ENCODE measurements around the gene SMARCB1.
A peak's percentile ranks its signal among the peaks of the same experiment; 100 is the strongest.

The SMARCB1 gene

DNA sequence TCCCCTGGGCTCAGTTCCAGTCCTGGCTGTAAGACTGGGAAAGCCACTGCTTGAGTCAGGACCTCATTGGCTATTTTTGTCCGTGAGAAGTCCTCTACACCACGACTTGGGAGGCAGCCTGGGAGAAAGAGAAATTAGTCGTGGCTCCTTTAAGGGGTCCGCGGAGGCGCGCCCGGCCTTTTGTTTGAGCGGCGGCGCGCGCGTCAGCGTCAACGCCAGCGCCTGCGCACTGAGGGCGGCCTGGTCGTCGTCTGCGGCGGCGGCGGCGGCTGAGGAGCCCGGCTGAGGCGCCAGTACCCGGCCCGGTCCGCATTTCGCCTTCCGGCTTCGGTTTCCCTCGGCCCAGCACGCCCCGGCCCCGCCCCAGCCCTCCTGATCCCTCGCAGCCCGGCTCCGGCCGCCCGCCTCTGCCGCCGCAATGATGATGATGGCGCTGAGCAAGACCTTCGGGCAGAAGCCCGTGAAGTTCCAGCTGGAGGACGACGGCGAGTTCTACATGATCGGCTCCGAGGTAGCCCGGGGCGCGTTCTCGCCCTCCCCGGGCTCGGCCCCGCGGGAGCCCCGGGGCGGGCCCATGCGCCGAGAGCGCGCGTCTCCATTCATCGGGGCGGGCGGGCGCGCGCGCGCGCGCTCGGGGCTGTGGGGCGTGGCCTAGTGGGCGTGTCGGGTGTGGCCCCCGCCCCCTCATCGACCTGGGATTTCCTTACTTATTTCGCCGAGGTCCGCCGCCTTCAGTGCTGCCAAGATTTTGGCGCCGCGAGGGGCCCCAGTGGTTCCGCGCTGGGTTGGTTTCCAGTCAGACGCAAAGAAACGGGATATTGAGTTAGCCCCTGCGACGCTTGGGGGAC, at the start of gene SMARCB1:
SMARCB1 (plus strand) TSS at position 215 of the 848 bp plus-strand sequence; CDS start at position 419, 204 bp downstream.
- DNase-seq: peak; percentile 94

- DNase-seq: no peak
These were observed 49.1 kb upstream of the SMARCB1 start for GRCh38 chr22:23737696-23738095.

- DNase-seq: no peak
These were observed 44.1 kb upstream of the SMARCB1 start for GRCh38 chr22:23742505-23743264.

- DNase-seq: peak; percentile 90
These were observed 43.5 kb upstream of the SMARCB1 start for GRCh38 chr22:23743303-23743705.

DNA sequence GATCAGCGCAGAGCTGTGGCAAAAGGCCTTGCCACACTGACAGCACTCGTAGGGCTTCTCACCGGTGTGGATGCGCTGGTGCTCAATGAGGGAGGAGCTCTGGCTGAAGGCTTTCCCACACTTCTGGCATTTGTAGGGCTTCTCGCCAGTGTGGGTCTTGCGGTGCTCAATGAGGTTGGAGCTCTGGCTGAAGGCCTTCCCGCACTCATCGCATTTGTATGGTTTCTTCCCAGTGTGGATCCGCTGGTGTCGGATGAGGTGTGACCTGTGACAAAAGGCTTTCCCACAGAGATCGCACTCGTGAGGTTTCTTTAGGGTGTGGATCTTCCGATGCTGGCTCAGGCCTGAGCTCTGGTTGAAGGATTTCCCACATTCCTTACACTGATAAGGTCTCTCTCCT, 42.8 kb upstream of the SMARCB1 start:
- no peak for DNase-seq

DNA sequence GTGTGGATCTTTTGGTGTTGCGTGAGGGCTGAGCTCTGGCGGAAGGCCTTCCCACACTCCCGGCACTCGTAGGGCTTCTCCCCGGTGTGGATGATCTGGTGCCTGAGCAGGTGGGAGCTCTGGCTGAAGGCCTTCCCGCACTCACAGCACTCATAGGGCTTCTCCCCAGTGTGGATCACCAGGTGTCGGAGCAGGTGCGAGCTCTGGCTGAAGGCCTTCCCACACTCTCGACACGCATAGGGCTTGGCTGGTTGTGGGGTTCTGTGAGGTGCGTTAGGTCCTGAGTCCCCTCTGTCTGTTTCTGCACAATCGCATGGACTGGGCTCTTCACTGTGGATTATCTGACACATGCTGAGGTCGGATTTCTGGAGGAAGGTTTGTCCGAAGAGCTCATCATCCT, 42.3 kb upstream of the SMARCB1 start:
- DNase-seq: no peak

- no peak for DNase-seq
These were observed 41.0 kb upstream of the SMARCB1 start for GRCh38 chr22:23745791-23746190.

DNA sequence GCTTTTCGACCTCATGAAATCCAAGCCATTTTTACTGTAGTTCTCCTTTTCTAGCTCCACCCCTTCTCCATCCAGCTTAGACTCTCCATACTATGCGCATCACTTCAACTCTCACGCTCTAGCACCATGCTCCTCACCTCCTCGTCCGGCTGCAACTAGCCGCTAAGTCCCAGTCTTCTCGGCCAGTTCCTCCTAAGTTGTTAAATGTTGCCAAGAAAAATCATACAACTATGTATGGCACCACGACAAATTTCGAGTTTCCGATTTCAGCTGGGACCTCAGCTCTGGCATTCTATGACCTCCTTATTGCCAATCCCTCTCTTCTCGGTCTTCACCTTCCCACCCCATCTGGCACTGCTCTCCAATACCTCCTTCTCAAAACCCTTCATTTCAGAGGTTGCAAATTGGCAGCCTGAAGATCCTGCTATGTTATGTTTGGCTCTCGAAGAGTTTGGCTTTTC, 36.9 kb upstream of the SMARCB1 start:
- DNase-seq: peak; percentile 80

GRCh38 chr22:23750367-23750713, 36.4 kb upstream of the SMARCB1 start:
- no peak for DNase-seq

- DNase-seq: peak; percentile 91
These were observed 35.9 kb upstream of the SMARCB1 start, which contains the start of gene ZNF70 for GRCh38 chr22:23750714-23751440. ZNF70 (minus strand) TSS chr22:23751112; CDS start chr22:23745140, 5,972 bp downstream.

DNA sequence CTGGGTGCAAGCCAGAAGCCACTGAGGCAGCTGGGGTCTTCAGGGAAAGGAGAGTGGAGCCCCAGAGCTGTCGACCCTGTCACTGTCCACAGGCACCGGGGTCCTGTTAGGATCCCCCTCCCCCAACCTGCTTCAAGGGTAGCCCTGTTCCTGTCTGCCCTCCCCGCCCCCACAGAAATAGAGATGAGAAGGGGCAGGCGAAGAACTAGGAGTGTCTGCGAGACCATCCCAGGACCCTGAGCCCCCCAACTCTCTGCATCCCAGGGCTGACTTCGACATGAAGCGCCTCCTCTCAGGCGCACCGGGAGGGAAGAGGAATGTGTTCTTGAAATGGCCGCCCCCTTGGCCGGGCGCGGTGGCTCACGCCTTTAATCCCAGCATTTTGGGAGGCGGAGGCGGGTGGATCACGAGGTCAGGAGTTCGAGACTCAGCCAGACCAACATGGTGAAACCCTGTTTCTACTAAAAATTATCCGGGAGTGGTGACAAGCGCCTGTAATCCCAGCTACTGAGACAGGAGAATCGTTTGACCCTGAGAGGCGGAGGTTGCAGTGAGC, 35.2 kb upstream of the SMARCB1 start:
- DNase-seq: no peak

DNA sequence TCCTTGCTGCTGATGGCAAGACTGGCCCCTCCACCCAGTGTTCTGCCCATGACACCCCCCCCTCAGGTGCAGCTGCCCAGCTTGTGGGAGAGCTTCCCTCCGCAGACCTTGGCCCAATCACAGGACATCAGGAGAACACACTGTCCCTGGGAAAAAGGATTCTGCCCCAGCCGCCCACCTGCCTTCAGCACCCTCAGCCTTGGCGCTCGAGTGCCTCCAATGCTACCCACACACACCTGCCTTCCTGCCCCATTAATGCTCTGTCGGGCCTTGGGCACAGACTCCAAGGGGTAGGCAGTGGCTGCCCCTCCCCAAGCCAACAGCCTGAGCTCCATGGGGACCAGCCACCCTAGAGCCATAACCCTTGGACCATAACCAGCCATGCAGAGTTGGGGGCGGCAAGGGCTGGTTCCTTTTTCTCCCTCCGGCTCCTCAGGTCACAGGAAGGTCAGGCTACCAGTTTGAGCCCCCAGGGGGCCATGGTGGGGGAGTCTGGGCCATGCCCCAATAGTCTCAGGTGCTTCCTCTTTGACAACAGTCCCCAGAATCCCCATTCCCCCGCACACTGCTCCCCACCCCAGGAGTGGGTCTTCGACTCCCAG, 34.6 kb upstream of the SMARCB1 start:
- DNase-seq: peak; percentile 68

- DNase-seq: no peak
These were observed 34.0 kb upstream of the SMARCB1 start for GRCh38 chr22:23752750-23753149.

DNA sequence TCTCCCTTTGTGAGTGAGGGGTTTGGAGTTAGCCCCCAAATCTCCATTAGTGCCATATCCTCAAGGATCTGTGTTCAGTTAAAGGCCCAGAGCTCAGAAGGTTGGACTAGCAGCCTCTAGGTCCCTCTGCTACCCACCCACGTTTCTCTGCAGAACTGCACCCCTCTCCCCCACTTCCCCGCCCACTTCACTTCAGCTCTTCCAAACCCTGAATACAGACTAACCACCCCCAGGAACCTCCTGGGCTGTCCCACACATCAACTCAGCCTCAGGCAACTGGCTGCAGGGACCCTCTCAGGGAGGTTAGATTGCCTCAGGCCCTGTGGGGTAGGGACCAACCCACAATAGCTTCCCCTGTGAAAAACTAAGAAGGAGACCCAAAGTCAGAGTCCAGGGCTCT, 33.4 kb upstream of the SMARCB1 start:
- no peak for DNase-seq

DNA sequence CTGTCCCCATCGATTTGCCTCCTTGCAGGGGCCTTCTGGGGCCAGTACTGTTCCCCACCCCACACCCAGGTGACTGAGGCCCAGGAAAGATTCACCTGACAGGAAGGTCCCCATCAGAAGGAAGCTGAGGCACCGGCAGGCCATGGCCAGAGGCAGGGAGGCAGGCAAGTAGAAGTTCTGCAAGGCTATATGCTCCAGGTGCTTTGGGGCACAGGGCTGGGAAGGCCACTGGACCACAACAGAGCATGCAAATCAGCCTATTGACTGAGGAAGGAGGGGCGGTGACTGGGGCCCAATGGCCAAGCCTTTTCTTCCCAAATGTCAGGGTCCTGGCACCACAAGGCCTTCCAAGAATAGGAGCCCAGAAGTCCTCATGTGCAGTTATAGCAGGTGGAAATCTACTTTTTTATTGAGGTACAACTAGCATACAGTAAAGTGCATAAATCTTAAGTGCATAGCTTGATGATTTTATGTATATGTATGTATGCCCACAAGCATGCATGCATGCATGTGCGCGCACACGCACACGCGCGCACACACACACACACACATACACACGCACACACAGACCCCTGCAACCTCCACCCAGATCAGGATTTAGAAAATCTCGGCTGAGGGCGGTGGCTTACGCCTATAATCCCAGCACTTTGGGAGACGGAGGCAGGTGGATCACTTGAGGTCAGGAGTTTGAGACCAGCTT, 32.4 kb upstream of the SMARCB1 start, which contains the start of gene VPREB3:
VPREB3 (minus strand) TSS at position 206 of the 700 bp plus-strand sequence; CDS start at position 144, 62 bp downstream.
- no peak for DNase-seq

DNA sequence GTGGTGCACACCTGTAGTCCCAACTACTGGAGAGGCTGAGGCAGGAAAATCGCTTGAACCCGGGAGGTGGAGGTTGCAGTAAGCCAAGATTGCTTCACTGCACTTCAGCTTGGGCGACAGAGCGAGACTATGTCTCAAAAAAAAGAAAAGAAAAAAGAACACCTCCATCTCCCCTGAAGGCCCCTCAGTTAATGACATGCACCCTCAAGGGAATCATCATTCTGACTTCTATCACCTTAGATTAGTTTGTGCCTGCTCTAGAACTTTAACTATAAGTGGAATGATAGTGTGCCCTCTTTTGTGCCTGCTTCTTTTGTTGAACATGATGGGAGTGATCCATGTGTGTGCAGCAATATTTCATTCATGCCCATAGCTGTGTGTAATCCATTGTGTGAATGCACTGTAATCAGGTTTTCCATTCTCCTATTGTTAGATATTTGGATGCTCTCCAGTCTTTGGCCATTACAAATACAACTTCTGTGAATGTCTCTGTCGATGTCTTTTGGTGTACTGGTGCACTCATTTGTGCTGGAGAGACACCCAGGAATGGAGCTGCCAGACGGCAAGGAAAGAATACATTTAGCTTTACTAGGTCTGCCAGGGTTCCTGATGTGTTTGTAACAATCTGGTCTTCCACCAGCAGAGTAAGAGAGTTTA, 31.7 kb upstream of the SMARCB1 start:
- no peak for DNase-seq

DNA sequence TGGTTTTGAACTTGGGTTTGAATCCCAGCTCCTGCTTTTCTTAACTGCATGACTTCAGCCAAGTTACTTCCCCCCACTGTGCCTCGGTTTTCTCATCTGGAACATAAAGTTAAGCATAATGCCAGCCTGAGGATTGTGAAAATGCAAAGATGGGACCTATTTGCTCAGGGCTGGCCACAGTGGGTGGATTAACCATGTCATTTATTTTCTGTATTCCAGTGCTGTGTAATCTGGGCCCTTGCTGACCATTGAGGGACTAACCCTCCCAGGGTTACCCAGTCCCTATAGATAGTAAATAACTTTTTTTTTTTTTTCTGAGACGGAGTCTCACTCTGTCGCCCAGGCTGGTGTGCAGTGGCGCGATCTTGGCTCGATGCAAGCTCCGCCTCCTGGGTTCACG, 31.1 kb upstream of the SMARCB1 start:
- DNase-seq: no peak

DNA sequence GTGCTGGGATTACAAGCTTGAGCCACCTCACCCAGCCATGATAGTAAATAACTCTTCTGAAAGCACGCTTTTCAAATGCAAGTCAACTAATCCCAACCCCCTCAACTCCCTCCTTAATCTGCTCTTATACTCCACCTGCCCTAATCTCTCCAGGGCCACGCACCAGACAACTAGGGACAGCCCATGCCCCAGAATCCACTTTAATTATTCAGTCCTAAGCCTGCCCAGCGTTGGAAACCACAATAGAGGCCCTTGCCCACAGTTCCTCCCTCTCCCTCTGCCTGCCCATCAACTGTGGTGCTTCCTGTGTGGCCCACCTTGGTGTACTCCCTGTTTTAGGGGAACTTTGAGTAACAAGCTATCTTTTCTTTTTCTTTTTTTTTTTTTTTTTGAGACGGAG, 29.9 kb upstream of the SMARCB1 start:
- no peak for DNase-seq

DNA sequence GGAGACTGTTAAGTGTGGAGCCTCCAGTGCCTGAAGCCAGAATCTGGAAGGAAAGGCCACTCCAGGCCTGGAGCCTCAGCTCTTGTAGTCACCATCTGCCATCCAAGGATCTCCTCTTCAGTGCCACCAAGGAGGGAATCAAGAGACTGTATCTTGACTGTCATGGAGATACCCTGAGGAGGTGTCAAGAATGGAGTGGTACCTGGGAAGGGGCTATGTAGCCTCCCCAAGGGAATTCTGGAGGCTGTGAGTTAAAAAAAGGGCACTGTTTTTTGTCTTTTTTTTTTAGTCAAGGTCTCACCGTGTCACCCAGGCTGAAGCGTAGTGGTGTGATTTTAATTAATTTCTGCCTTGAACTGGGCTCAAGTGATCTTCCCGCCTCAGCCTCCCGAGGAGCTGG, 27.2 kb upstream of the SMARCB1 start:
- DNase-seq: no peak

DNA sequence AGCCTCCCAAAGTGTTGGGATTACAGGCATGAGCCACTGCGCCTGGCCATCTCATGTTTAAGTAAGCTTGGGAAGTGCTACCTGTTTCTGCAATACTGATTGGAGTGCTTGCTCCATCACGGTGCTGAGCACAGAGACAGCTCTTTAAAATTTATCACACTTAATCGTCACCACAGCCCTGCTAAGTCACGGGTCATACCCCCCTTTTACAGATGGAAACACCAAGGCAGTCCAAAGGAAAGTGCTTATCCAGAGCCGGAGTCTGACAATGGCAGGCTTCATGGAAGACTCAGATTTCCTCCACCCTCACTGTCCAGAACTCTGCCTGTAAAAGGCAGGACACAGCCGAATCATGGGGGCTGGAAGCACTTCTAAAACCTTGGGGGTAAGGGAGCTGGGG, 26.7 kb upstream of the SMARCB1 start:
- no peak for DNase-seq

Data from femur (tissue), 1 donor.